Measurements from ENCODE around the gene CCDC34. TPM values are rescaled to one million over a fixed set of nuclear protein-coding genes. Genes with fewer than 3 reads are reported as not detected.

Gene CCDC34
- total and polyA plus RNA-seq, 9 donors: 13.7 to 29.6 (median 17.8) TPM

GRCh38 chr11:27396259-27396839 lies 33.3 kb upstream of the CCDC34 start:
- no peaks in the 10 kb centered on the region for H3K9me3 ChIP-seq (replicated peaks; ENCODE audit: control insufficient read depth, low read depth, low read length)
- H3K36me3 ChIP-seq (ENCODE audit: control insufficient read depth, insufficient read depth, low read length): no peaks in the 10 kb centered on the region
- 50% methylated on average over 1 of the region's 3 CpGs for WGBS (ENCODE audit: insufficient coverage)
- H3K27ac ChIP-seq (ENCODE audit: low read length): no peak overlapping the region
- no peaks in the 10 kb centered on the region for H3K27me3 ChIP-seq (ENCODE audit: control insufficient read depth, insufficient read depth, low read length)
- H3K4me3 ChIP-seq (ENCODE audit: low read length): no peak overlapping the region
- no peak for DNase-seq
- peaks cover 22% of the 10 kb centered on the region for H3K4me1 ChIP-seq (ENCODE audit: control insufficient read depth, insufficient read depth, low read length)

- DNase-seq: no peak
- Histone ChIP-seq H3K9me3 (replicated peaks; ENCODE audit: control insufficient read depth, low read depth, low read length) (no peaks in the 10 kb centered on the region), H3K4me3 (ENCODE audit: low read length) (no peak overlapping the region), H3K36me3 (ENCODE audit: control insufficient read depth, insufficient read depth, low read length) (no peaks in the 10 kb centered on the region), H3K4me1 (ENCODE audit: control insufficient read depth, insufficient read depth, low read length) (peaks cover 22% of the 10 kb centered on the region), H3K27me3 (ENCODE audit: control insufficient read depth, insufficient read depth, low read length) (no peaks in the 10 kb centered on the region), H3K27ac (ENCODE audit: low read length) (no peak overlapping the region)
- WGBS (ENCODE audit: insufficient coverage): 55% methylated on average over 4 of the region's 7 CpGs
Measured at GRCh38 chr11:27395556-27396258, 32.7 kb upstream of the CCDC34 start.

GRCh38 chr11:27394781-27395228 lies 31.8 kb upstream of the CCDC34 start:
- no peak for DNase-seq
- Histone ChIP-seq H3K4me3 (ENCODE audit: low read length) (no peak overlapping the region), H3K27me3 (ENCODE audit: control insufficient read depth, insufficient read depth, low read length) (no peaks in the 10 kb centered on the region), H3K4me1 (ENCODE audit: control insufficient read depth, insufficient read depth, low read length) (peaks cover 22% of the 10 kb centered on the region), H3K36me3 (ENCODE audit: control insufficient read depth, insufficient read depth, low read length) (no peaks in the 10 kb centered on the region), H3K27ac (ENCODE audit: low read length) (no peak overlapping the region), H3K9me3 (replicated peaks; ENCODE audit: control insufficient read depth, low read depth, low read length) (no peaks in the 10 kb centered on the region)
- WGBS (ENCODE audit: insufficient coverage): 73% methylated on average over 4 of the region's 4 CpGs

- Histone ChIP-seq H3K4me3 (ENCODE audit: low read length) (no peak overlapping the region), H3K27ac (ENCODE audit: low read length) (no peak overlapping the region), H3K27me3 (ENCODE audit: control insufficient read depth, insufficient read depth, low read length) (no peaks in the 10 kb centered on the region), H3K36me3 (ENCODE audit: control insufficient read depth, insufficient read depth, low read length) (no peaks in the 10 kb centered on the region), H3K4me1 (ENCODE audit: control insufficient read depth, insufficient read depth, low read length) (peaks cover 9% of the 10 kb centered on the region), H3K9me3 (replicated peaks; ENCODE audit: control insufficient read depth, low read depth, low read length) (no peaks in the 10 kb centered on the region)
- no CpG with 5 or more reads among the region's 4 CpGs for WGBS (ENCODE audit: insufficient coverage)
- DNase-seq: no peak
Measured at GRCh38 chr11:27392278-27393114, 29.5 kb upstream of the CCDC34 start.

- Histone ChIP-seq H3K27ac (ENCODE audit: low read length) (no peak overlapping the region), H3K4me1 (ENCODE audit: control insufficient read depth, insufficient read depth, low read length) (peaks cover 7% of the 10 kb centered on the region), H3K36me3 (ENCODE audit: control insufficient read depth, insufficient read depth, low read length) (no peaks in the 10 kb centered on the region), H3K27me3 (ENCODE audit: control insufficient read depth, insufficient read depth, low read length) (no peaks in the 10 kb centered on the region), H3K9me3 (replicated peaks; ENCODE audit: control insufficient read depth, low read depth, low read length) (no peaks in the 10 kb centered on the region), H3K4me3 (ENCODE audit: low read length) (no peak overlapping the region)
- whole genome bisulfite sequencing (ENCODE audit: insufficient coverage): 83% methylated on average over 4 of the region's 5 CpGs
- no peak for DNase-seq
Measured at GRCh38 chr11:27391331-27392015, 28.5 kb upstream of the CCDC34 start.

- Histone ChIP-seq H3K27ac (ENCODE audit: low read length) (no peak overlapping the region), H3K4me1 (ENCODE audit: control insufficient read depth, insufficient read depth, low read length) (peaks cover 7% of the 10 kb centered on the region), H3K27me3 (ENCODE audit: control insufficient read depth, insufficient read depth, low read length) (no peaks in the 10 kb centered on the region), H3K36me3 (ENCODE audit: control insufficient read depth, insufficient read depth, low read length) (no peaks in the 10 kb centered on the region), H3K9me3 (replicated peaks; ENCODE audit: control insufficient read depth, low read depth, low read length) (no peaks in the 10 kb centered on the region), H3K4me3 (ENCODE audit: low read length) (no peak overlapping the region)
- 89% methylated on average over 2 of the region's 6 CpGs for WGBS (ENCODE audit: insufficient coverage)
- no peak for DNase-seq
Measured at GRCh38 chr11:27390318-27391295, 27.6 kb upstream of the CCDC34 start.

GRCh38 chr11:27388869-27389268 lies 25.9 kb upstream of the CCDC34 start:
- H3K27ac ChIP-seq (ENCODE audit: low read length): no peak overlapping the region
- no peak overlapping the region for H3K4me3 ChIP-seq (ENCODE audit: low read length)
- H3K36me3 ChIP-seq (ENCODE audit: control insufficient read depth, insufficient read depth, low read length): peaks cover 3% of the 10 kb centered on the region
- no peak for DNase-seq
- H3K9me3 ChIP-seq (replicated peaks; ENCODE audit: control insufficient read depth, low read depth, low read length): no peaks in the 10 kb centered on the region
- WGBS (ENCODE audit: insufficient coverage): no CpG with 5 or more reads among the region's 1 CpG
- no peaks in the 10 kb centered on the region for H3K27me3 ChIP-seq (ENCODE audit: control insufficient read depth, insufficient read depth, low read length)
- peaks cover 2% of the 10 kb centered on the region for H3K4me1 ChIP-seq (ENCODE audit: control insufficient read depth, insufficient read depth, low read length)

GRCh38 chr11:27388001-27388400 lies 25.0 kb upstream of the CCDC34 start:
- WGBS (ENCODE audit: insufficient coverage): no CpG with 5 or more reads among the region's 2 CpGs

GRCh38 chr11:27387362-27387761 lies 24.3 kb upstream of the CCDC34 start:
- Histone ChIP-seq H3K27ac (ENCODE audit: low read length) (no peak overlapping the region), H3K36me3 (ENCODE audit: control insufficient read depth, insufficient read depth, low read length) (peaks cover 3% of the 10 kb centered on the region), H3K27me3 (ENCODE audit: control insufficient read depth, insufficient read depth, low read length) (no peaks in the 10 kb centered on the region), H3K9me3 (replicated peaks; ENCODE audit: control insufficient read depth, low read depth, low read length) (no peaks in the 10 kb centered on the region), H3K4me1 (ENCODE audit: control insufficient read depth, insufficient read depth, low read length) (no peaks in the 10 kb centered on the region), H3K4me3 (ENCODE audit: low read length) (no peak overlapping the region)
- DNase-seq: no peak
- 0% methylated on average over 1 of the region's 2 CpGs for WGBS (ENCODE audit: insufficient coverage)

More at GRCh38 chr11:27388001-27388400, 25.0 kb upstream of the CCDC34 start:
- Histone ChIP-seq H3K4me3 (ENCODE audit: low read length) (no peak overlapping the region), H3K4me1 (ENCODE audit: control insufficient read depth, insufficient read depth, low read length) (peaks cover 2% of the 10 kb centered on the region), H3K36me3 (ENCODE audit: control insufficient read depth, insufficient read depth, low read length) (peaks cover 3% of the 10 kb centered on the region), H3K27ac (ENCODE audit: low read length) (no peak overlapping the region), H3K9me3 (replicated peaks; ENCODE audit: control insufficient read depth, low read depth, low read length) (no peaks in the 10 kb centered on the region), H3K27me3 (ENCODE audit: control insufficient read depth, insufficient read depth, low read length) (no peaks in the 10 kb centered on the region)
- DNase-seq: no peak

Measured in muscle of leg (tissue), 11 donors.